Measurements from ENCODE around the gene TMEM120B.

Gene TMEM120B

GRCh38 chr12:121816925-121817647 lies 104.5 kb downstream of the TMEM120B start:
- no peak overlapping the region for H3K27ac ChIP-seq (ENCODE audit: low read length)
- no peak overlapping the region for H3K4me3 ChIP-seq (ENCODE audit: low read depth in 1 of 2, low read length in 2 of 2)
- H2AFZ ChIP-seq (ENCODE audit: low read depth, low read length): no peak overlapping the region
- H3K27me3 ChIP-seq (ENCODE audit: insufficient read depth, low read length, poor library complexity): no peaks in the 10 kb centered on the region
- H3K4me2 ChIP-seq (ENCODE audit: insufficient read depth, low read length): no peak overlapping the region
- H3K36me3 ChIP-seq (ENCODE audit: insufficient read depth, low read length): peaks cover 93% of the 10 kb centered on the region
- no peaks in the 10 kb centered on the region for H3K9me3 ChIP-seq (ENCODE audit: insufficient read depth, low read length, severe bottlenecking)
- ATAC-seq (ENCODE audit: insufficient read depth, low read depth) (no peak), DNase-seq (no peak)
- TF ChIP-seq EZH2 (IDR thresholded peaks at IDR 0.05; ENCODE audit: borderline replicate concordance, low read depth, low read length, severe bottlenecking) (no peak), CTCF (IDR thresholded peaks at IDR 0.05; ENCODE audit: borderline replicate concordance, extremely low read depth, low read length, poor library complexity, severe bottlenecking) (no peak)
- H3K4me1 ChIP-seq (ENCODE audit: insufficient read depth, low read length): peaks cover 18% of the 10 kb centered on the region
- H4K20me1 ChIP-seq (ENCODE audit: insufficient read depth, low read length): peaks cover 58% of the 10 kb centered on the region
- no peak overlapping the region for H3K9ac ChIP-seq (ENCODE audit: low read depth, low read length)
- H3K79me2 ChIP-seq (ENCODE audit: insufficient read depth, low read length): peaks cover 68% of the 10 kb centered on the region

GRCh38 chr12:121817648-121818043 lies 105.1 kb downstream of the TMEM120B start:
- Histone ChIP-seq H3K27ac (ENCODE audit: low read length) (no peak overlapping the region), H3K79me2 (ENCODE audit: insufficient read depth, low read length) (peaks cover 63% of the 10 kb centered on the region), H3K9ac (ENCODE audit: low read depth, low read length) (no peak overlapping the region), H4K20me1 (ENCODE audit: insufficient read depth, low read length) (peaks cover 58% of the 10 kb centered on the region), H3K36me3 (ENCODE audit: insufficient read depth, low read length) (peaks cover 93% of the 10 kb centered on the region), H3K4me2 (ENCODE audit: insufficient read depth, low read length) (no peak overlapping the region), H3K9me3 (ENCODE audit: insufficient read depth, low read length, severe bottlenecking) (no peaks in the 10 kb centered on the region), H3K4me1 (ENCODE audit: insufficient read depth, low read length) (peaks cover 13% of the 10 kb centered on the region), H2AFZ (ENCODE audit: low read depth, low read length) (no peak overlapping the region), H3K4me3 (ENCODE audit: low read depth in 1 of 2, low read length in 2 of 2) (no peak overlapping the region), H3K27me3 (ENCODE audit: insufficient read depth, low read length, poor library complexity) (no peaks in the 10 kb centered on the region)
- no peak for ATAC-seq (ENCODE audit: insufficient read depth, low read depth)
- no peak for TF ChIP-seq CTCF (IDR thresholded peaks at IDR 0.05; ENCODE audit: borderline replicate concordance, extremely low read depth, low read length, poor library complexity, severe bottlenecking)
- no peak for TF ChIP-seq EZH2 (IDR thresholded peaks at IDR 0.05; ENCODE audit: borderline replicate concordance, low read depth, low read length, severe bottlenecking)
- DNase-seq: no peak

- TF ChIP-seq EZH2 (IDR thresholded peaks at IDR 0.05; ENCODE audit: borderline replicate concordance, low read depth, low read length, severe bottlenecking): no peak
- no peak for TF ChIP-seq CTCF (IDR thresholded peaks at IDR 0.05; ENCODE audit: borderline replicate concordance, extremely low read depth, low read length, poor library complexity, severe bottlenecking)
- H3K9ac ChIP-seq (ENCODE audit: low read depth, low read length): no peak overlapping the region
- no peak overlapping the region for H3K4me3 ChIP-seq (ENCODE audit: low read depth in 1 of 2, low read length in 2 of 2)
- DNase-seq (no peak), ATAC-seq (ENCODE audit: insufficient read depth, low read depth) (no peak)
- H3K27me3 ChIP-seq (ENCODE audit: insufficient read depth, low read length, poor library complexity): no peaks in the 10 kb centered on the region
- H3K9me3 ChIP-seq (ENCODE audit: insufficient read depth, low read length, severe bottlenecking): no peaks in the 10 kb centered on the region
- no peak overlapping the region for H2AFZ ChIP-seq (ENCODE audit: low read depth, low read length)
- H3K27ac ChIP-seq (ENCODE audit: low read length): no peak overlapping the region
- H3K4me2 ChIP-seq (ENCODE audit: insufficient read depth, low read length): no peak overlapping the region
- peaks cover 47% of the 10 kb centered on the region for H3K79me2 ChIP-seq (ENCODE audit: insufficient read depth, low read length)
- peaks cover 57% of the 10 kb centered on the region for H4K20me1 ChIP-seq (ENCODE audit: insufficient read depth, low read length)
- H3K36me3 ChIP-seq (ENCODE audit: insufficient read depth, low read length): peaks cover 93% of the 10 kb centered on the region
- H3K4me1 ChIP-seq (ENCODE audit: insufficient read depth, low read length): no peaks in the 10 kb centered on the region; the same call in 1 of the 2 replicates
Measured at GRCh38 chr12:121819212-121819949, 106.8 kb downstream of the TMEM120B start.

Data from DND-41 (cell line).